Measurements from ENCODE around the gene ZNF451. TPM values are rescaled to one million over a fixed set of nuclear protein-coding genes. Genes with fewer than 3 reads are reported as not detected.
"Not testable (repeated sequence)": the region's sequence is repeated elsewhere in the genome, so short reads cannot be mapped to it uniquely, and the experiment has no call there.

ZNF451 gene
- total RNA-seq: 10 to 100 TPM; 73.8 to 76.2 TPM

- peak within 1 kb of the TSS; percentile 74 to 85 for H3K4me3 Mint-ChIP-seq
- H3K4me1 Mint-ChIP-seq (ENCODE audit: low read depth): peaks cover 36% of the 10 kb centered on the region
- ATAC-seq (replicated peaks in 1 of 2) (peak; percentile 92 to 93), DNase-seq (peak; percentile 96 to 97)
- no peaks in the 10 kb centered on the region for H3K9me3 Mint-ChIP-seq
- no peaks in the 10 kb centered on the region for H3K27me3 Mint-ChIP-seq (ENCODE audit: low read depth)
- peaks cover 0 to 18% of the 10 kb centered on the region in 2 donors for H3K36me3 Mint-ChIP-seq (ENCODE audit: insufficient read depth in 2 of 2)
- peak within 1 kb of the TSS; percentile 61 for H3K27ac Mint-ChIP-seq
These were observed at the start of gene ZNF451 for GRCh38 chr6:57089687-57090457. ZNF451 (plus strand) TSS chr6:57090188; CDS start chr6:57090254, 66 bp downstream.

- not testable (repeated sequence) for ATAC-seq (replicated peaks in 1 of 2); H3K4me3 Mint-ChIP-seq; H3K36me3 Mint-ChIP-seq (ENCODE audit: insufficient read depth in 2 of 2); H3K9me3 Mint-ChIP-seq; H3K27ac Mint-ChIP-seq; DNase-seq
- Mint-ChIP-seq H3K27me3 (ENCODE audit: low read depth) (peaks cover 38% of the 10 kb centered on the region), H3K4me1 (ENCODE audit: low read depth) (peaks cover 16% of the 10 kb centered on the region)
These were observed 45.9 kb upstream of the ZNF451 start for GRCh38 chr6:57044061-57044460.

DNA sequence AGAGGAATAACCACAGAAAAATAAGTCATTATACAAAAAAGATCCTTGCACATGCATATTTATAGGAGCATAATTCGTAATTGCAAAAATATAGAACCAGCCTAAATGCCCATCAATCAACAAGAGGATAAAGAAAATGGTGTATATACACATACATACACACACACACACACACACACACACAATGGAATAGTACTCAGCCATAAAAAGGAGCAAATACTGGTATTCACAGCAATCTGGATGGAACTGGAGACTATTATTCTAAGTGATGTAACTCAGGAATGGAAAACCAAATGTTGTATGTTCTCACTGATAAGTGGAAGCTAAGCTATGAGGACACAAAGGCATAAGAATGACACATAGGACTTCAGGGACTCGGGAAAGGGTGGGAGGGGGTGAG lies 45.4 kb upstream of the ZNF451 start:
- Mint-ChIP-seq H3K27ac (no peak overlapping the region), H3K27me3 (ENCODE audit: low read depth) (peaks cover 35% of the 10 kb centered on the region), H3K36me3 (ENCODE audit: insufficient read depth in 2 of 2) (peaks cover 5 to 7% of the 10 kb centered on the region in 2 donors), H3K4me3 (no peak overlapping the region), H3K4me1 (ENCODE audit: low read depth) (peaks cover 22% of the 10 kb centered on the region), H3K9me3 (peaks cover 0 to 2% of the 10 kb centered on the region in 2 donors)
- ATAC-seq (replicated peaks in 1 of 2): no peak
- no peak for DNase-seq

- not testable (repeated sequence) for H3K36me3 Mint-ChIP-seq (ENCODE audit: insufficient read depth in 2 of 2); H3K9me3 Mint-ChIP-seq
- peak within 1 kb of the TSS; percentile 93 to 97 for H3K4me3 Mint-ChIP-seq
- DNase-seq: peak; percentile 82 to 86
- ATAC-seq (replicated peaks in 1 of 2): peak; percentile 96 to 97
- H3K4me1 Mint-ChIP-seq (ENCODE audit: low read depth): peaks cover 30% of the 10 kb centered on the region
- H3K27ac Mint-ChIP-seq: peak within 1 kb of the TSS; percentile 95
- H3K27me3 Mint-ChIP-seq (ENCODE audit: low read depth): peaks cover 33% of the 10 kb centered on the region
These were observed 43.4 kb upstream of the ZNF451 start, which contains the start of gene KIAA1586 for GRCh38 chr6:57046332-57047256. KIAA1586 (plus strand) TSS chr6:57046693; CDS start chr6:57046756, 63 bp downstream.

DNA sequence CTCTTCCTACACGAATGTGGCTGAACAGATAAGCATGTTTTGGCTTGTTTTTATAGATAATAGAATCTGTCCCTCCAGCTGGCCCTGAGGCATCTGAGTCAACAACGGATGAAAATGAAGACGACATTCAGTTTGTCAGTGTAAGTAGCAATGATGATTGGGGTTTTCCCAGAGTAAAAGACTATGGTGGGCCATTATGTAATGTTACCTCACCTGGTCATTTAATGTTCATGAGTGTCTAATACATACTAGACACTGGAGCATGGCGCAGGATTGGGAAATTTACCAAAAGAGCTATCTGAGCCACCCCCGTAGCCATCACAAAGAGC lies 42.8 kb upstream of the ZNF451 start:
- not testable (repeated sequence) for H3K27ac Mint-ChIP-seq; H3K4me3 Mint-ChIP-seq; DNase-seq; H3K36me3 Mint-ChIP-seq (ENCODE audit: insufficient read depth in 2 of 2); H3K9me3 Mint-ChIP-seq
- Mint-ChIP-seq H3K4me1 (ENCODE audit: low read depth) (peaks cover 30% of the 10 kb centered on the region), H3K27me3 (ENCODE audit: low read depth) (peaks cover 27% of the 10 kb centered on the region)
- peak; percentile 18 to 24 for ATAC-seq (replicated peaks in 1 of 2)

GRCh38 chr6:57047859-57048258 lies 42.1 kb upstream of the ZNF451 start:
- H3K9me3 Mint-ChIP-seq; ATAC-seq (replicated peaks in 1 of 2); DNase-seq: not testable (repeated sequence)
- peaks cover 25% of the 10 kb centered on the region for H3K27me3 Mint-ChIP-seq (ENCODE audit: low read depth)
- H3K4me3 Mint-ChIP-seq: peak overlapping the region; percentile 82 to 90
- H3K27ac Mint-ChIP-seq: peak overlapping the region; percentile 79
- peaks cover 9 to 12% of the 10 kb centered on the region in 2 donors for H3K36me3 Mint-ChIP-seq (ENCODE audit: insufficient read depth in 2 of 2)
- peaks cover 30% of the 10 kb centered on the region for H3K4me1 Mint-ChIP-seq (ENCODE audit: low read depth)

DNA sequence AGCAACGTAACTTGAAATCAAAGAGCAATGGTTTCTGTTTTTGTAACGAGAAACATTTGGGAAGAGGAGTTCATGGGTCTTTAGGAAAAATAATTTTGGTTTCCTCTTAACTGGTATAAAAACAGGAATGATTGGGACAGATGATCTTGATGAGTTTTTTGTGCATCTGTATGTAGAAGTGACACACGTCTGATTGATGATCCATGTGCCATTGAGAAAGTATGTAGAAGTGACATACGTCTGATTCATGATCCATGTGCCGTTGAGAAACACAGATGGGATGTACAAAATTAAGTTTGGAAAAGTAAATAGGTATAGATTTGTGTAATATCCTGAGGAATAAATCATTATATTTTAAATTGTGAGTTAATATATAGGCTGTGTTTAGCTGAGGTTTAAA lies 41.4 kb upstream of the ZNF451 start:
- Mint-ChIP-seq H3K4me1 (ENCODE audit: low read depth) (peaks cover 30% of the 10 kb centered on the region), H3K27ac (peak overlapping the region; percentile 79), H3K36me3 (ENCODE audit: insufficient read depth in 2 of 2) (peaks cover 11 to 18% of the 10 kb centered on the region in 2 donors), H3K27me3 (ENCODE audit: low read depth) (peaks cover 21% of the 10 kb centered on the region), H3K4me3 (peak overlapping the region; percentile 82 to 90), H3K9me3 (peaks cover 0 to 2% of the 10 kb centered on the region in 2 donors)
- DNase-seq (no peak), ATAC-seq (replicated peaks in 1 of 2) (no peak)

DNA sequence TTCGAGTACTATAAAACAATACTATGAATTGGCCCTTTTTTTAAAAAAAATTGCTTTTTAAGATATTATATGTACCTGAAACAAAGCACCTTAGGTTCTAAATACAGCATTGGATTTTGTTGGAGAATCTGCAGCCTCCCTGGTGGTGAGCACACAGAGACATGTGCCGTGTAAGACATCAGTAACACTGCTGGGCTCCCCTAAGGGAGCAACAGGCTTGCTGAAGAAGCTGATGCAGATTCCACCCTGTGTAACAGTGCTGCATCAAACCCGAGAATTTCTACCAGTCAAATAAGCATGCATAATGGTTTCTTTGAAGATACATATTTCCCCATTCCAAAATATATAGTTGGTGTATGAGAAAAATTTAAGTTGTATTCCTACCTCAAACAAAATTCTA lies 26.1 kb upstream of the ZNF451 start:
- no peak overlapping the region for H3K27ac Mint-ChIP-seq
- no peak for ATAC-seq (replicated peaks in 1 of 2)
- no peak overlapping the region for H3K4me3 Mint-ChIP-seq
- peaks cover 1 to 7% of the 10 kb centered on the region in 2 donors for H3K36me3 Mint-ChIP-seq (ENCODE audit: insufficient read depth in 2 of 2)
- H3K9me3 Mint-ChIP-seq: no peaks in the 10 kb centered on the region
- H3K4me1 Mint-ChIP-seq (ENCODE audit: low read depth): no peaks in the 10 kb centered on the region
- H3K27me3 Mint-ChIP-seq (ENCODE audit: low read depth): no peaks in the 10 kb centered on the region
- DNase-seq: no peak

DNA sequence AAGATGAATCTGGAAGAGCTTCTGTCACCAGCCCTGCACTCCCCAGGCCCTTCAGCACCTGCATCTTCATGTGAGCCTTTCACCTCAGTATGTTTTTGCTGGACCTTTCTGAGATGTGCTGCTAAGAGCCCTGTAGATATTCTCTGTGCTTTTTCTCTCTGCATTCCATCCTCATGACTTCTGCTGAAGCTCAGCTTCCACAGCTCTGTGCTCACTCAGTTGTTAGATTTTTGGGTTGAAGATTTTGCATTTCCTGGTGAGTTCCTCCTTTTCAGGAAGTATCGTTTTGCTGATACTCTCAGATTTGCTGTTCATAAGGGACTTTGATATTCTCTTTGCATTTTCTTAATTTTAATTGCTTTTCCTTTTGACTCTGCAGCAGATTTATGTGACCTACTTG lies 25.2 kb upstream of the ZNF451 start:
- Mint-ChIP-seq H3K27ac (no peak overlapping the region), H3K9me3 (no peaks in the 10 kb centered on the region), H3K36me3 (ENCODE audit: insufficient read depth in 2 of 2) (peaks cover 0 to 5% of the 10 kb centered on the region in 2 donors), H3K4me3 (no peak overlapping the region), H3K4me1 (ENCODE audit: low read depth) (no peaks in the 10 kb centered on the region), H3K27me3 (ENCODE audit: low read depth) (no peaks in the 10 kb centered on the region)
- no peak for ATAC-seq (replicated peaks in 1 of 2)
- DNase-seq: no peak

DNA sequence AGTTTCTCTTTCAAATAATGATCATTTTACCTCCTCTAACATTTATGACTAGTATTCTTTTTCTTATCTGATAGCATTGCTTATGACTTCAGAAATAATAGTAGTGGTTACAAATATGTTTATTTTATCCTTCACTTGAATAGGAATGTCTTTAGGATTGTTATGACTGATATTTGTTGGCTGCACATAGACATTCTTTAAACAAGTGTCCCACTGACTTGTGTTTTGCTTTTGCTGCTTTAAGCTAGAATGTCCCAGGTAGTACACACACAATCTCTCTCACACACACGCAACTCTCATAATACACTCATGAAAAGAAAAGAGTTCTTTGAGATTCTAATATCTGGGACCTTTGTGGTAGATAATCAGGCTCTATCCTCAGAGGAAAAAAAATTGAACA lies 21.9 kb upstream of the ZNF451 start:
- no peaks in the 10 kb centered on the region for H3K36me3 Mint-ChIP-seq (ENCODE audit: insufficient read depth in 2 of 2)
- no peaks in the 10 kb centered on the region for H3K9me3 Mint-ChIP-seq
- no peaks in the 10 kb centered on the region for H3K27me3 Mint-ChIP-seq (ENCODE audit: low read depth)
- no peak for DNase-seq
- H3K4me3 Mint-ChIP-seq: no peak overlapping the region
- no peak for ATAC-seq (replicated peaks in 1 of 2)
- H3K27ac Mint-ChIP-seq: peak overlapping the region; percentile 58
- H3K4me1 Mint-ChIP-seq (ENCODE audit: low read depth): no peaks in the 10 kb centered on the region

DNA sequence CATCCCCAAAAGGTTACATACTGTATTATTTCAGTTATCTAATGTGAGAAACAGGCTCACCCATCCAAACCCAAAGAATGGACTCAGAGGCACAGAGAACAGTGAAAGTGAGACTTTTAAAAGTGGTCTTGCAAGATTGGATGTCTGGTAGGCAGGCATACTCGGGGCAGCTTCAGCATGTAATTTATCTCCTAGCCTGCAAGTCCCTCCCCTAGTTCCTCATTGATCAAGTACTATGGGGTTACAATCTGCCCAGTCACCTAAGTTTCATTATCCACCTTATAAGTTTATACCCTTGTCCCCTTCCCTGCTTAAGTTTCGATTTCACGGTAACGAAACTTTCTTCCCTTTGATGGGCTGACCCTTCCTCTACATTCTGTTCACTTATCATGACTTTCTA lies 20.8 kb upstream of the ZNF451 start:
- Mint-ChIP-seq H3K27me3 (ENCODE audit: low read depth) (no peaks in the 10 kb centered on the region), H3K4me1 (ENCODE audit: low read depth) (no peaks in the 10 kb centered on the region), H3K4me3 (no peak overlapping the region), H3K9me3 (no peaks in the 10 kb centered on the region), H3K27ac (no peak overlapping the region), H3K36me3 (ENCODE audit: insufficient read depth in 2 of 2) (no peaks in the 10 kb centered on the region)
- no peak for DNase-seq
- ATAC-seq (replicated peaks in 1 of 2): no peak

DNA sequence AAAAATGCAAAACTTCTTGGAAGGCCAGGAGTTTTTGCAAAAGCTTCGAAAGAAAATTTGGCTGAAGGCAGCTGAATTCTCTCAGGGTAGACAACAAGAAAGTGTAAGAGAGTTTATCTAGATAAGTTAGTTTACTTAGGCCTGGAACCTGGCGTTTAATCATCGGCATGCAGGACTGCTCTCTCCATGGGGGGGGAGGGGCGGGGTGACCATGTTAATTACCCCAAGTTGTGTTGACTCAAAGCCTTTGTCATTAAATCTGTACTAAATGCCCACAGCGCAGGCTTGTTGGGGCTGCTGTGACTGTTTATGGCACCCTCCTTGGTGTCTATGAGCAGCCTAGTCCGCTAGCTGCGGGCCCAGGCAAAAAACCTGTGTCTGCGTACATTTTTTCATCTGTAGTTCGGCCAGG lies 20.1 kb upstream of the ZNF451 start:
- no peak overlapping the region for H3K27ac Mint-ChIP-seq

GRCh38 chr6:57072108-57072507 lies 17.9 kb upstream of the ZNF451 start:
- H3K27me3 Mint-ChIP-seq (ENCODE audit: low read depth): no peaks in the 10 kb centered on the region
- no peaks in the 10 kb centered on the region for H3K4me1 Mint-ChIP-seq (ENCODE audit: low read depth)
- no peak overlapping the region for H3K4me3 Mint-ChIP-seq
- no peaks in the 10 kb centered on the region for H3K36me3 Mint-ChIP-seq (ENCODE audit: insufficient read depth in 2 of 2)
- DNase-seq (no peak), ATAC-seq (replicated peaks in 1 of 2) (no peak)
- H3K27ac Mint-ChIP-seq: no peak overlapping the region
- no peaks in the 10 kb centered on the region for H3K9me3 Mint-ChIP-seq

More for the DNA sequence above, 20.1 kb upstream of the ZNF451 start:
- no peaks in the 10 kb centered on the region for H3K36me3 Mint-ChIP-seq (ENCODE audit: insufficient read depth in 2 of 2)
- no peak for DNase-seq
- no peaks in the 10 kb centered on the region for H3K4me1 Mint-ChIP-seq (ENCODE audit: low read depth)
- no peaks in the 10 kb centered on the region for H3K9me3 Mint-ChIP-seq
- H3K27me3 Mint-ChIP-seq (ENCODE audit: low read depth): no peaks in the 10 kb centered on the region
- H3K4me3 Mint-ChIP-seq: no peak overlapping the region
- no peak for ATAC-seq (replicated peaks in 1 of 2)
